A204.1 (cell line): ENCODE measurements around the gene SEC16A.

Source experiments
- FAIRE-seq: peaks from 2 replicates; lab custom pipeline; 2012; peaks lifted over from hg19 to GRCh38; lab: Jason Lieb, UNC

SEC16A gene

DNA sequence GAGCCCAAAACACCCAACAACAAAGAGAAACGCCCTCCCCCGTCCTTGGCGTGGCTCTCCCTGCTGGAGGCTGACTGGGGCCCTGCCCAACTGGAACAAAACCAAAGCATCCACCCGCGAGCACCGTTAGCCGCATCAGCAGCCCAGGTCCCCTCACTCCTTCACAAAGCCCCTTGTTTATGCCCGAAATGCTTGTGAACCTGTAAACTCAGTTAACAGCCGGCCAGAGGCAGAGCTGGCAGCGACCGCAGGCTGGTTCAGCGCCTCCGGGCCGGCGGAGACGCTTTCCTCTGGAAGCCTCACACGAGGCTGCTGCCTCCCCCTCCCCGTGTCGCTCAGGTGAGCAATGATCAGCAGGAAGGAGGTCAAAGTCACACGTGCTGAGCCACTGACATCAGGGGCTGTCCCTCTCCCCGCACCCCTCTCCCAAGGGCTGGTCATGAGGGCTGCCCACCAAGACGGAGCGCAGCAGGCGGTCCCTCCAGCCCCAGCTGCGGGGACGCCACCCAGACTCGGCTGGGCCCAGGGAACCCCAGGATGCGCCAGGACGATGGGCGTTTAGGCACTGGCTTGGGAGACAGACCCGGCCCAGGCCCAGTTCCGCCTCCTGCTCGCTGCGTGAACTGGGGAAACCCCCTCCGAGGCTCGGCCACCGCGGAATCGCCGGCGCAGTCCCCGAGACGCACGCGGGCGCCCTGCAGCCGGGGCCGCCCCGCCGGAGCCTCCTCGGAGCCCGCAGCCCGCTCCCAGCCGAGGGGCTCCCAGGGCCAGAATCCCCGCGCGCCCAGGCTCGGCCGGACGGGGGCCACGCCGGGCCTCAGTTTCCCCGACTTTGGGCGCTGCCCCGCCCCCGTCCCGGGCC is 83.4 kb downstream of the SEC16A start:
- no peak for FAIRE-seq

- FAIRE-seq, result no peak
Measured at GRCh38 chr9:136398286-136398685, 84.6 kb downstream of the SEC16A start.

DNA sequence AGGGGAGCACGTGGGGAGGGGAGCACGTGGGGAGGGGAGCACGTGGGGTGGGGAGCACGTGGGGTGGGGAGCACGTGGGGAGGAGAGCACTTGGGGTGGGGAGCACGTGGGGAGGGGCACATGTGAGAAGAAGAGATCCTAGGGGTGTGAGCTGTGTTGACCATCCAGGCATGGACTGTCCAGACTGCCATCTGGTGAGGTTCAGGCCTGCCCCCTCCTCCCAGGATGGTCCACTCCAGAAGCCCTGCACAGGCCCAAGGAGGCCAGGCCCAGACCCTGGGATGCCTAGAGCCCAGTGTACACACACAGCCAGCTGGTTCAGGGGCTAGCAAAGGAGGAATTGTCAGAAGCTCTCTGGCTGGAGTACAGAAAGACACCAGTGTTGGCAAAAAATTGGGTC is 85.2 kb downstream of the SEC16A start:
- FAIRE-seq, result no peak

DNA sequence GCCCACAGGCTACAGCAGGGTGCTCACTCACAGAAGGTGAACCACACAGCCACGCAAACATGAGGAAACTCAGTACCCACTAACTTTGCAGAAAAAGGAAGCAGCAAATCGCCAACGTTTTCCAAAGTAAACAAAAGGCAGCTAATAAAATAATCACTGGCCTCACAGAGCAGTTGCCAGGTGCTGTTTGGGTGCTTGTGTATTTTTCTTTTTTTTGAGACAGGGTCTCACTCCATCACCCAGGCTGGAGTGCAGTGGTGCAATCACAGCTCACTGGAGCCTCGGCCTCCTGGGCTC is 86.7 kb downstream of the SEC16A start:
- FAIRE-seq, result no peak

DNA sequence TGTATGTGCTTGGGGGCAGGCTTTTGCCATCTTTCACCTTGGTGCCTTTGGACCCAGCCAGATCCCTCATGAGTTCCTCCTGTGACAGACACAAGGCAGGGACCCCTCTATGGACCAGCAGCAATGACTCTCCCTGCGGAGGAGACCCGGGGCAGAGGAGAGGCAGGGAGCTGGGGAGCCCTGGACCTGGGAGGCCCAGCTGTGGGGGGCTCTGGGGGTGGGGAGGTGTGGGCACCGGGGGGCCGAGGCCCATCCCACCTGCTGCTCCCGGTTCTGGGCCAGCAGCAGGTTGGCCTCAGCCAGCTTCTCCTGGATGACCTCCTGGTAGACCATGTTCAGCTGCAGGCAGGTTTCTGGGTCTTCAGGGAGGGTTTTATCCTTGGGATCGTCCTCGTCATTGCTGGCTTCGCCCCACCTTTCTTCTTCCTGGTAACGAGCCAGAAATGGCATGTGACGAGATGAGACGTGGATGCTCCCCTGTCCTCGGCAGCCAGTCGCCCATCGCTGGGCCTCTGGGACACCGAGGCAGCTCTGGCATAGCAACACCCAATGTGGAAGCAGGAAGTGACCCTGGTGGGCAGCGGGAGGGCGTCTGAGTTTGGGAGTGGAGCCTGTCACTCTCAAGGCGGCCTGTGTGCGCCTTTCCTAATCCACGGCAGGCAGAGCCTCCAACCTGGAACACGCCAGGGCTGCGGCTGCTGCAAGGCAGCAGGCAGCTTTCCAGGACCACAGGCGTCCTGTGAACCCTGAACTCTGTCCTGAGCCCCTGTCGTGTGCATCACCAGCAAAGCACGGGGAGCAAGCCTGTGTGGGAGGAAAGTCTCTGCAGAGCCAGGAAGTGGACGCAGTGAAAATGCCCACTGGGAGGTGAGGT is 87.3 kb downstream of the SEC16A start:
- no peak for FAIRE-seq

- no peak for FAIRE-seq
Measured at GRCh38 chr9:136395020-136395340, 87.9 kb downstream of the SEC16A start.

DNA sequence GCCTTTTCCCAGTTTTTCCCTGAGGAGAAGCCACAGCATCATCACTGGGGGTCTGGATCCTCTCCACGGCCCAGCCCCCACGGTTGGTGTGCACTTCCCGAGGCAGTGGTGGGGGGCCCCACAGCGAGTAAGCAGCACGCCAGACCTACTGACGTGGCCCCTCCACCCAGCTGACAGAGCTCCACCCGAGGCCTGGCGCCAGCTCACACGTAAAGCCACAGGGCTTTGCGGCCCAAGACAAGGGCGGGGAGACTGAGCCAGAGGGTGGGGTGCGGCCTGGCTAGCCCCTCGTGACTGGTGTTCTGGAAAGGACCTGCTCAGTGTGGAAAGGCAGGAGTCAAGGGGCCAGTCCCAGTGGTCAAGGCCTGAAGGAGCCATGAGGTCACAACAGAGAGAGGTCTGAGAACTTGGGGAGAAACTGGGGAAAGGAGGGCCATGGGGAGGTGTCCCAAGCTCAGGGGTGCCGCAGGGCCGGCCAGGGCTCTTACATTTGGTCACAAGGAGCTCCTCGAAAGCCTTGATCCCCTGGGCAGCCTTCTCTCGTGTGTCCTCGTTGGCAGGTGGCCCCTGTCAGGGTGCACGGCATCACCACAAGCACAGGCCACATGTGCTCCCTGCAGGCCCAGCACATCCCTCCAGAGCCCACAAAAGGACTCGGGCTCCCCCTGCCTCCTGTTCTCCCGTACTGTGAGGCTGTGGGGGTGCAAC is 88.4 kb downstream of the SEC16A start:
- no peak for FAIRE-seq

DNA sequence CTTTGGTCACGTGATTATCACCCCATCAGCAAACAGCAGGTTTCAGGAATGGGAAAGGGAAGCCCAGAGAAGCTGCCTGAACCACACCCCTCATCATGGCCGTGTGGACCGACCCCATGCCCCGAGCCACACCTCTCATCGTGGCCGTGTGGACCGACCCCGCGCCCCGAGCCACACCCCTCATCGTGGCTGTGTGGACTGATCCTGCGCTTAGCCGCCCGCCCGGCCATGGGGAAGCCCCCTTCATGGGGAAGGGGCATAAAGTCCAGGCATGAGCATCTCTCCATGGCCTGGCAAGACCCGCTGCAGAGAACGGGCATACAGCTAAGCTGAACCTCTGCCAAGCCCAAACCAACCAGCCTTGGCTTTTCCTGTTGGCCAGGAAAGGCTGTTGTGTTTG is 89.3 kb downstream of the SEC16A start:
- no peak for FAIRE-seq

DNA sequence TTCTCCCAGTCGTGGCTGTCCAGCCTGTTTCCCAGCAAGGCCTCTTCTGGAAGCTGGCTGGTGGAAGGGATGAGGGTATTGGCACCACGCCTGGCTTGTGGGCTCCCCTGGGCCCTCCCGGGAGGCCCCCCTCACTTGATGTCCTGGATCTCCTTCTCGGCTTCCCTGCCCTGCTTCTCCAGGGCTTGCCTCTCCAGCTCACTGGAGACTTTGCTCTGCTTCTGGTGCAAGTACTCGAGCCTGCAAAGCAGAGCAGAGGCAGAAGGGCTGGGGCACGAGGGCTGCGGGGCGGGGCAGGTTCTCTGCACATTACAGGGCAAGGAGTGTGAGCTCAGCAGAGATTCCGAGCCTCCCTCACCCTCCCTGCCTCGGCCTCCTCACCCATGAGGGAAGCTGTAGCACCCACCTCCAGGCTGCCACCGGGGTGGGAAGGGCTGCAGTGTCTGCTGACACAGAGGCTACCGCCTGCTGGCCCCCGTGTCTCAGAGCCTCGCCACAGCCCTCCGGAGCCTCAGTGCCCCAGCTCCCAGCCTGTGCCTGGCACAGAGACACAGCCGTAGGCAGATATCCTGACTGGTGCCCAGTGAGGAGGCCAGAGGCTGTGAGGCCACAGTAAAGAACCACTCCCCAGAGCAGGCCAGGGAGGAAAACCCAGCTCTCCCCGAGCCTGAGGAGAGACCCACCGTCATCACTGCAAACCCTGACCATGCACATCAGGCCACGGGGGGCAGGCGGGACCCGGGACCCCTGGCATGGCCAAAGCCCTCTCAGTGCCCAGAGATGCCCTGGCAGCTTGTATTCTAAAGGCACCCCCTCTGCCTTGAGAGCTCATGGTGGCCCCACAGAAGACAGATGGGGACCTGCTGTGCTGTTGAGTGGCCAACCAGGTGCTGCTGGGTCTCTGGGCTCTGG is 90.0 kb downstream of the SEC16A start:
- no peak for FAIRE-seq

DNA sequence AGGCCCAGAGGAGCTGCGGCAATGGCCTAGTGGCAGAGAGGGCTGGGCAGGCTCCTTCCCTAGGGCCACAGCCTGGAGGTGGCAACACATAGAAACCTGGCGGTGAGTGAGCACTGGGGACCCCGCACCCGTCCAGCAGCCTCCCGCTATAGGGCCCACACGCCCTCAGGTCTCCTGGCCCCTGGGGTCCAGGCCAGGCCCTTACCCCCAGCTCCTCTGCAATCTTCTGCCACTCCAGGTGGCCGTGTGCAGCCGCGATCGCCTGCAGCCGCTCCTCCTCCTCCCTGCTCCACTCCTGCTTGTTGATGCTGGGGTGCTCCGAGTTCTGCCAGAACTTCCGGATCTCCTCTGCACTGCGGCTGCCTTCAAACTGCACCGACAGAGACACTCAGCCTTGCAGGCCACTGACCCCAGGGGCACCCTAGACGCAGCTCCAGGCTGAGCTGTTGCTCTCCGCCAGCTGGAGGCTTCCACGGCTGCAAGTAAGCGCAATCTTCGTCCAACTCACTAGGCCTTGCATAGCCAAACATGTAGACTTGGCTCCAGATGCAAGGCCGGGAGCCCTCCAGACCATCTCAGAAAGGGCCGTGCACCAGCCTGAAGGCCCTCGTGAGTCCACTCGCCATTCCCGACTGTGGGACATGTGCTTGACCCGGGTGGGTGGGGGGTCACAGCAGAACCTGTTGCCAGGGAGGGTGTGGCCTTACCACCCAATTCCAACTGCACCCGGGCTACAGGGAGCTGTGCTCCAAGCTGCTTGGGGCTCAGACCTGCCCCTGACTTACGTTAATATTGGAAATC is 90.9 kb downstream of the SEC16A start:
- no peak for FAIRE-seq
